Left renal cortex interstitium (tissue), 4 donors: ENCODE measurements around the gene THSD4. TPM values are rescaled to one million over a fixed set of nuclear protein-coding genes. Genes with fewer than 3 reads are reported as not detected.
"Not testable (repeated sequence)": the region's sequence is repeated elsewhere in the genome, so short reads cannot be mapped to it uniquely, and the experiment has no call there.

Experiments used
- DNase-seq, 4 donors: peaks; one replicate each; pipeline ENCODE4 v3.0.0-alpha.2; 2013; ENCODE audit warnings: low read depth in 4 of 4, low spot score in 2 of 4, missing footprints in 1 of 4
- polyA plus RNA-seq, 4 donors: library from polyadenylated mRNA; unstranded; fragments of 120-200 nt; gene quantifications; one replicate each; pipeline ENCODE4 v1.2.1, GENCODE V29; 2013; ENCODE audit not compliant: insufficient read length in 4 of 4

Gene THSD4
- polyA plus RNA-seq, 4 donors: 30.0 to 48.5 (median 35.9) TPM

DNA sequence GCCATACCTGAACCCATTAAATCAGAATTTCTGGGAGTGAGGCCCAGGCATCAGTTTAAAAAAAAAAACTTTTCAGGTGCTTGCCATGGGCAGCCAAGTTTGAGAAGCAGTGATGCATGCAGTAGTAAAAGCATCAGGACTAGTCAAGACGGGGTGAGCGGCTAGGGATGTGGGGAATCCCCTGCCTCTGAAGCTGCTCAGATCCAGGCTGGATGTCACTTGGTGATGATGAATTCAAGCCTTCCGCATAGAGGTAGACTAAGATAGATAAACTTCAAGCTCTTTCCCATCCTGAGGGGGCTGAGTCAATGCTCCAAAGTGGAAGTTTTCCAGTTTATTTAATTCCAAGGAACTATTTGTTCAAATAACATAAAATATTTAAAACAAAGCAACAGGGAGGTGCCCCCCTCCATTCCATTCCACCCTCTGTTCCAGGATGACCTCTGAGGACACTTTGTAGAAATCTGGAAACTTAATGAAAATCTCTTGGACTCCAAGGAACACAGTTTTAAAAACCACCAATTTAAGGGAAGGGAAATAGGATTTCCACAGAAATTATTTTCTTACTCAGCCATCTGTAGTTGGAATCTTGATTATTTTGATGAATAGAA is 594.6 kb downstream of the THSD4 start:
- DNase-seq: no peak

GRCh38 chr15:71712182-71712581 is 596.9 kb downstream of the THSD4 start:
- DNase-seq: no peak

DNA sequence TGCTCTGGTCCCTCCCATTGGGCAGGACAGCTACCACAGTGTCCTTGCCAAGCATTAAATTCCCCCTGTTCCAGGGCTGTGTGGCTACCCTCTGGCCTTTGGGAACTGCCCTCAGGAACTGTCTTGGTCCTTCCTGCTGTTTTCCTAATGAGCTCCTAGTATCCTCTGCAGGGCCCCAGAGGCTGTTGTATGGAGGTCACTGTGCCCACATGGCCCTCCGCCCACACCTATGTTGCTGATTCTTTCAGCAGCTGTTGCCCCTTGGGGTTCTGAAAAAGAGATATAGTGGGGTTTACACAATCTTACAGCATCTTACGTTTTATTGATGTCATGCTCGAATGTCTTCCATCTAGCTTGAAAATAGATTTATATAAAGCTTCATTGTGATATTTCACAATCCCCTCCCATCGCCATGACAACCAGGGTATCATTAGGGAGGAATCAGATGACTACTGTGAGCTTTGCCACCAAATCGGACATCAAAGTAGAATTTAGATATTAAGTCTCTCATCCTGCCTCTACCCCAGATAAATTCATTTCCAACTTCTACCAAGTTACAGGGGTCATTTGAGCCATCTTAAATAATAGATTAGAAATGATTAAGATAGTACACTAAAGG is 598.0 kb downstream of the THSD4 start:
- DNase-seq: no peak

DNA sequence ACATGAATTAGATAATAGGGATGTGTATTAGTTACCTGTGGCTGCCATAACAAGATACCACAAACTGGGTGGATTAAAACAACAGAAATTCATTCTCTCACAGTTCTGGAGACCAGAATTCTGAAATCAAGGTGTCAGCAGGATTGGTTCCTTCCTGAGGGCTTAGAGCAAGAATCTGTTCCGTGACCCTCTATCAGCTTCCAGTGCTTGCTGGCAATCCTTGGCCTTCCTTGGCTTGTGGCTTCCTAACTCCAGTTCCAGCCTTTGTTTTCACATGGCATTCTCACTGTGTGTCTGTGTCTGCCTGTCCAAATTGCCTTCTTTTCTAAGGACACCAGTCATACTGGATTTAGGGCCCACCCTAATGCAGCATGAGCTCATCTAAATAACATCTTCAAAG is 600.6 kb downstream of the THSD4 start:
- no peak for DNase-seq

DNA sequence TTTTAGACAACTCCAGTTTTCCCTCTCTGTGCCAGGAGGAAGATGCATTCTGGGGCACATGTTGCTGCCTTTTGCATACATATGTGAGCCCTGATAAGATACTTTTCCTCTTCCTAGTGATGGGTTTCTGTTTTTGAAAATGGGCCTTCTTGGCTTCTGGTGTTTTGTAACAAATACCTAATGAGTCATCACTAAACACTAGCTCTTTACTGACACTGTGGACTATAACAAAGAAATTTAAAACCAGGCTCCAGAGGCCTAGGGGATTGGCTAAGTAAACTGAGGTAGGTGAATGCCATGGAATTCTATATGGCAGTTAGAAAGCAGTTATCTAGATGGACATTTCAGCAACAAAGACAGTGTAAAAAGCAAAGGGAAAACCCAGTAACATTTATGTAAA is 601.7 kb downstream of the THSD4 start:
- DNase-seq: no peak

- DNase-seq: no peak
Observed at GRCh38 chr15:71718116-71718910, 603.0 kb downstream of the THSD4 start.

GRCh38 chr15:71723344-71723743 is 608.1 kb downstream of the THSD4 start:
- no peak for DNase-seq

DNA sequence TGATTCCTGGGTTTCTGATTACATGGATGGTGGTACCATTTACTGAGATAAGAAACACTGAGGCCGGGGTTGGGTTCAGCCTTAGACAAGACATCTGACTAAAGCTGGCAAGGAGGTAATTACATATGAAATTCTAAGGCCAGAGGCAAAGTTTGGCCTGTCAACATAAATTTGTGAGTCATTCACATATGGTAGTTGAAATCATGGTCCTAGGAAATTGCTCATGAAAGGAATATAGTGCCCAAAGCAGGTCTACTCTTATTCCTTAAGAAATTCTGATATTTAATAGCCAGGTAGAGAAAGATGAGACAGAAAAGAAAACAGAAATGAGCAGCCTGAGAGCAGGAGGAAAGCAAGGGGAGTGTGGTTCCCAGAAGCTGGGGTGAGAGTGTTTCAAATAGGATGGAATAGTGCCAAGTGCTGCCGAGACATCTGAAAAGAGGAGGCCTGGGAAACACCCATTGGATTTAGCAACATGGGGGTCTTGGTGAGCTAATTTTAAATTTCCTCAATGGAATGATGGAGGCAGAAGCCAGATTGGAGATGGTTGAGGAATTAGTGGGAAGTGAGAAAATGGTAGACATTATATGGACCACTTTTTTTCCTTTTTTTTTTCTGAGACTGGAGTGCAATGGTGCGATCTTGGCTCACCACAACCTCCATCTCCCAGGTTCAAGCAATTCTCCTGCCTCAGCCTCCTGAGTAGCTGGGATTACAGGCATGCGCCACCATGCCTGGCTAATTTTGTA is 610.1 kb downstream of the THSD4 start:
- DNase-seq: not testable (repeated sequence)

GRCh38 chr15:71728881-71729280 is 613.6 kb downstream of the THSD4 start:
- no peak for DNase-seq

- DNase-seq: no peak
Observed at GRCh38 chr15:71729319-71729718, 614.0 kb downstream of the THSD4 start.

DNA sequence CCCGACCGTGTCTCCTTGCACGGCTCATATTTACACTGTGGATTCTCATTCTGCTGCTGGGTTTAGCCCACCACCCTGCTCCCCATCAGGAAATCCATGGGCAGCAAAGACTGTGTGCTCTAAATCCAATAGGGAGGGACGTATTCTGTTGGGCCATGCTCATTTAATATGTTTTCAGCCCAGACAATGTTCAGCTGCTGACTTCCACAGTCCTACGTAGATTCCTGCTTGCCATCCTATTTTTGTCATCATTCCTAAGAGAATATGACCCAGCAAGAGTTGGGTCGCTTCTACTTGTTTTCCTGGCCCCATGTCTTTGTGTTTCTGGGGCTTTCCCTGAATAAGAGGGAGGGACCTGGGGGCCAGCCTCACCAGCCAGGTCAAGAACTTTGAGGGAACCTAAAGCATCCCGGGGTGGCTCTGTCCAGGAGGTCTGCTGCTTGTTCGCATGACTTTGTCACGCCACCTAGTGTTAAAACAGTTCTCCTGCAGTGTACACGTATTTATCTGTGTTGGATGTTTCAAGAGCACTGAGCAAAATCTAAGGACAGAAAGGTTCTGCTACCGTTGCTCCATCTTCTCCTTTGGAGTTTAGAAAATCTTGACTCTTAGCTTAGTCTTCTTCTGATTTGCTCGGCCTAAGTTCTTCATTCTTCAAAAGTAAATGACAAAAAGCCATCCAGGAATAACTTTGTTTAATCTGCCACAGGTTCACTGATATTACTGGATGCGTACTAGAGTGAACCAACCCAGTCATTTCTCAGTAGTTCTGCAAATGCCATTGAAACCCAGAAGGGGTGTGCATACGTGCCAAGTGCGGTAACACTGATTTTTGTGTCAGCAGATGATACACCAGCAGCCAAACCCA is 615.2 kb downstream of the THSD4 start:
- peak in 2 of 4 donors; percentile 38 to 51 for DNase-seq

- no peak for DNase-seq
Observed at GRCh38 chr15:71732636-71733035, 617.4 kb downstream of the THSD4 start.

- no peak for DNase-seq
Observed at GRCh38 chr15:71733122-71733521, 617.9 kb downstream of the THSD4 start.

DNA sequence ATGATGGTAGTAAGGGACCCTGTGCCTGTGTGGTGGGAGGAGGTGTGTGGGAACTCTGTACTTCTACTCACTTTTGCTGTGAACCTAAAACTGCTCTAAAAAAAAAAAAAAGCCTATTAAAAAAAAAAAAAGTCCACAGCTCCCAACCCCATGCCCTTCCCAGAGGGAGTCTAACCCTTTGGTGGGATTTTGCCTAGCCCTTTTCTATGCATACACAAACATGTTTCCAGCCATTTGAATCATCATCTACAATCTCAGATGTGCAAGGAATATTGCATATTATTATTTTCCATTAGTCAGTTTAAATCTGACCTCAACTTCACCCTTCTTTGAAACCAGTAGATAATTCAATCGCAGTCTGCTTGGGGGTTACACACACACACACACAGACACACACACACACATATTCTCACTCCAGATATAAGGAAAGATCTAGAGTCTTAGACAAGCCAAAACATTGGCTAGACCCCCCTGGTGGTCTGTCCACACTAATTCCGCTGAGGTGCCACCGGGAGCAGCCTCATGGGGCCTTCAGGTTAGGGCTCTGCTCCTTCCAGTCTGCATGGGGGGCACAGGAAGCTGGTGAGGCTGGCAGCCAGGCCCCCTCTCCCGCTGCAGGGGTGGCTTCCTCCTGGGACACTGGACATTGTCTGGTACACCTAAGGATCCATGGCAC is 619.6 kb downstream of the THSD4 start:
- no peak for DNase-seq

DNA sequence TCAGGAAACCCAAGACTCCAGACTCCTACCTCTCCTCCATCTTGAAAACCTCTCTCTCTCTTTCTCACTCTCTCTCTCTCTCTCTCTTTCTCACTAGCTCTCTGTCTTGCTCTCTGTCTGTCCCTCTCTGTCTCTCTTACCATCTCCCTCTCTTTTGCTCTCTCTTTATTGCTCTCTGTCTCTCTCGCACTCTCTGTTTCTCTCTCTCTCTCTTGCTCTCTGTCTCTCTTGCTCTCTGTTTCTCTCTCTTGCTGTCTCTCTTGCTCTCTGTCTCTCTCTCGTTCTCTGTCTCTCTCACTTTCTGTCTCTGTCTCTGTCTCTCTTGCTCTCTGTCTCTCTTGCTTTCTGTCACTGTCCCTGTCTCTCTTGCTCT is 620.1 kb downstream of the THSD4 start:
- no peak for DNase-seq

GRCh38 chr15:71736286-71736947 is 621.1 kb downstream of the THSD4 start:
- no peak for DNase-seq

GRCh38 chr15:71737761-71738160 is 622.5 kb downstream of the THSD4 start:
- no peak for DNase-seq

DNA sequence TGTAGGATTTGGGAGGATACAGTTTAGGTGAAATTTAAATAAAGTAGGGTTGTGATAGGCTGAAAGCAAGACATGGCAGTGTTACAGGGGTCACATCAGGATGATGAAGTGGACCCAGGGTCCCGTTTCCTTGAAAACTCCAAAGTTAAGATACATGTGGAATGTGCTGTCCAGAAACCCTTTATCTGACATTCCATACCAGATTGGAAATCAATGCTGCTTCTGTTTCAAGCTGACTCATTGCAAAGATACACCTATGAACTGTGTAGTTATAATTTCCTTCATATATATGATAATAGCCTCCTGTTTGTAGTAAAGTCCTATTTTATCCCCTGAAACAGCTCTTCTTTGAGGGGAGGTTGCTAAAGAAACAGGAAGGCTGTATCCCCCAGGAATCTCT is 624.1 kb downstream of the THSD4 start:
- no peak for DNase-seq

GRCh38 chr15:71742964-71743363 is 627.7 kb downstream of the THSD4 start:
- no peak for DNase-seq
